ENCODE data around the gene RAB5IF.

The RAB5IF gene

DNA sequence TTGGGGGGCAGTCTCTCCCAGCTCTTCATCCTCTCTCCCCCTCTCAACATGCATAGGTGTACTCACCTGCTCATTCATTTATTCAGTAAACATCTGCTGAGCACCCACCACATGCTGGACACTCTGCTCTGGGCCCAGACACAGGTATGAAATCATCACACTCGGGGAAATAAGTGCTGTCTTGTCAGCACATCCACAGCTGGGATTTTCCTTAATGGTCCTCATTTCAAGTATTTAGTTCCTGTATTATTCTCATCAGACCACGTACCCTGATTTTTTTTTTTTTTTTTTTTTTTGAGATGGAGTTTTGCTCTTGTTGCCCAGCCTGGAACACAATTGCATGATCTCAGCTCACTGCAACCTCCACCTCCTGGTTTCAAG lies 19.4 kb downstream of the RAB5IF start:
- Histone ChIP-seq H3K4me1 (no peaks in the 10 kb centered on the region), H3K4me3 (ENCODE audit: low read depth, low read length) (no peak overlapping the region), H2AFZ (no peak overlapping the region), H3K9me3 (ENCODE audit: control insufficient read depth, low read length) (no peaks in the 10 kb centered on the region), H3K27ac (no peak overlapping the region), H3K36me3 (ENCODE audit: control insufficient read depth, insufficient read depth, low read length) (no peaks in the 10 kb centered on the region), H3K27me3 (ENCODE audit: control insufficient read depth, insufficient read depth, low read length) (no peaks in the 10 kb centered on the region), H3K79me2 (no peaks in the 10 kb centered on the region), H3K4me2 (ENCODE audit: low read length) (no peak overlapping the region), H3K9ac (no peak overlapping the region)
- TF ChIP-seq, protein P1, sequence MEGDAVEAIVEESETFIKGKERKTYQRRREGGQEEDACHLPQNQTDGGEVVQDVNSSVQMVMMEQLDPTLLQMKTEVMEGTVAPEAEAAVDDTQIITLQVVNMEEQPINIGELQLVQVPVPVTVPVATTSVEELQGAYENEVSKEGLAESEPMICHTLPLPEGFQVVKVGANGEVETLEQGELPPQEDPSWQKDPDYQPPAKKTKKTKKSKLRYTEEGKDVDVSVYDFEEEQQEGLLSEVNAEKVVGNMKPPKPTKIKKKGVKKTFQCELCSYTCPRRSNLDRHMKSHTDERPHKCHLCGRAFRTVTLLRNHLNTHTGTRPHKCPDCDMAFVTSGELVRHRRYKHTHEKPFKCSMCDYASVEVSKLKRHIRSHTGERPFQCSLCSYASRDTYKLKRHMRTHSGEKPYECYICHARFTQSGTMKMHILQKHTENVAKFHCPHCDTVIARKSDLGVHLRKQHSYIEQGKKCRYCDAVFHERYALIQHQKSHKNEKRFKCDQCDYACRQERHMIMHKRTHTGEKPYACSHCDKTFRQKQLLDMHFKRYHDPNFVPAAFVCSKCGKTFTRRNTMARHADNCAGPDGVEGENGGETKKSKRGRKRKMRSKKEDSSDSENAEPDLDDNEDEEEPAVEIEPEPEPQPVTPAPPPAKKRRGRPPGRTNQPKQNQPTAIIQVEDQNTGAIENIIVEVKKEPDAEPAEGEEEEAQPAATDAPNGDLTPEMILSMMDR (IDR thresholded peaks at IDR 0.05): no peak

DNA sequence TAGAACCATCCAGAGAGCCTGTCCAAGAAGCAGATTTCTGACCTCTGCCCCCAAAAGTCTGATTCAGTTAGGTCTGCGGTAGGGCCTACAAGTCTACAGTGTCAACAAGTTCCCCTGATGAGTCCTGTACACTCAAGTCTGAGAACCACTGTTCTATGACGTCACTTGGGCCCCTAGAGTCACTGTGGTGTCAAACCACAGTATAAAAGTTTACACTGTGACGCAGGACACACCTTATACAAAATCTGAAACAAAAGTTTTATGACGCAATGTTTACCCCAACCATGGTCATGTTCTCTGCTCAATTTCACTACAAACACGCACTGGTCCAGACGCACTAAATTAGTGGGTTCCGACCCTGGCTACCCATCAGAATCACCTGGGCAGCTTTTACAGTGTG lies 22.5 kb downstream of the RAB5IF start:
- Histone ChIP-seq H3K4me2 (ENCODE audit: low read length) (no peak overlapping the region), H3K4me3 (ENCODE audit: low read depth, low read length) (no peak overlapping the region), H3K27me3 (ENCODE audit: control insufficient read depth, insufficient read depth, low read length) (no peaks in the 10 kb centered on the region), H3K36me3 (ENCODE audit: control insufficient read depth, insufficient read depth, low read length) (no peaks in the 10 kb centered on the region), H3K9me3 (ENCODE audit: control insufficient read depth, low read length) (no peaks in the 10 kb centered on the region), H3K9ac (no peak overlapping the region), H3K4me1 (no peaks in the 10 kb centered on the region), H2AFZ (no peak overlapping the region), H3K79me2 (no peaks in the 10 kb centered on the region), H3K27ac (no peak overlapping the region)
- TF ChIP-seq, protein P1 (IDR thresholded peaks at IDR 0.05): no peak

GRCh38 chr20:36629719-36630681 lies 24.4 kb downstream of the RAB5IF start:
- no peaks in the 10 kb centered on the region for H3K36me3 ChIP-seq (ENCODE audit: control insufficient read depth, insufficient read depth, low read length)

GRCh38 chr20:36631646-36632045 lies 26.1 kb downstream of the RAB5IF start:
- no peak overlapping the region for H3K4me2 ChIP-seq (ENCODE audit: low read length)
- TF ChIP-seq, protein P1 (IDR thresholded peaks at IDR 0.05): no peak
- no peaks in the 10 kb centered on the region for H3K9me3 ChIP-seq (ENCODE audit: control insufficient read depth, low read length)
- no peaks in the 10 kb centered on the region for H3K27me3 ChIP-seq (ENCODE audit: control insufficient read depth, insufficient read depth, low read length)
- H3K4me3 ChIP-seq (ENCODE audit: low read depth, low read length): no peak overlapping the region
- no peaks in the 10 kb centered on the region for H3K79me2 ChIP-seq
- no peaks in the 10 kb centered on the region for H3K4me1 ChIP-seq
- no peak overlapping the region for H3K27ac ChIP-seq
- H3K36me3 ChIP-seq (ENCODE audit: control insufficient read depth, insufficient read depth, low read length): no peaks in the 10 kb centered on the region
- no peak overlapping the region for H2AFZ ChIP-seq
- H3K9ac ChIP-seq: no peak overlapping the region

More at GRCh38 chr20:36629719-36630681, 24.4 kb downstream of the RAB5IF start:
- H3K9me3 ChIP-seq (ENCODE audit: control insufficient read depth, low read length): no peaks in the 10 kb centered on the region
- H3K79me2 ChIP-seq: no peaks in the 10 kb centered on the region
- no peak overlapping the region for H2AFZ ChIP-seq
- H3K4me2 ChIP-seq (ENCODE audit: low read length): no peak overlapping the region
- H3K4me1 ChIP-seq: no peaks in the 10 kb centered on the region
- TF ChIP-seq, protein P1 (IDR thresholded peaks at IDR 0.05): no peak
- H3K27ac ChIP-seq: no peak overlapping the region
- no peaks in the 10 kb centered on the region for H3K27me3 ChIP-seq (ENCODE audit: control insufficient read depth, insufficient read depth, low read length)
- H3K9ac ChIP-seq: no peak overlapping the region
- no peak overlapping the region for H3K4me3 ChIP-seq (ENCODE audit: low read depth, low read length)

DNA sequence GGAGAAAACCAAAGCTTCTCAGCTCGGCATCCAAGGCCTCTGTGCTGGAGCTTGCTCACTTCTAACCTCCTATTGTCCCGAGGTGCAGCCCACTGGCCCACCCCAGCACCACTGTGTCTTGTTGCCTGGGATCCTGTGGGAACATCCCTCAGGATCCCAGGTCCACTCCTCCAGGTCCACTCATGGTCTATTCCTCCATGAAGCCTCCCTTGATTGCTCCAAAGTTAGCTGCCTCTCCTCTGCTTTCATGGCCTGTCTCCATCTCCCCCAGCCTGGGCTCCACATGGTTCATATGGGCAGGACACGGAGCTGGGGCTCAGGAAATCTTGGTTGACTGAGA lies 26.5 kb downstream of the RAB5IF start:
- Histone ChIP-seq H3K27ac (no peak overlapping the region), H2AFZ (no peak overlapping the region), H3K4me1 (no peaks in the 10 kb centered on the region), H3K4me2 (ENCODE audit: low read length) (no peak overlapping the region), H3K36me3 (ENCODE audit: control insufficient read depth, insufficient read depth, low read length) (no peaks in the 10 kb centered on the region), H3K27me3 (ENCODE audit: control insufficient read depth, insufficient read depth, low read length) (no peaks in the 10 kb centered on the region), H3K9me3 (ENCODE audit: control insufficient read depth, low read length) (no peaks in the 10 kb centered on the region), H3K4me3 (ENCODE audit: low read depth, low read length) (no peak overlapping the region), H3K79me2 (no peaks in the 10 kb centered on the region), H3K9ac (no peak overlapping the region)
- TF ChIP-seq, protein P1 (IDR thresholded peaks at IDR 0.05): no peak

Measured in parathyroid adenoma (tissue), 2 donors.